Measurements from ENCODE around the gene CCND2.

DNA sequence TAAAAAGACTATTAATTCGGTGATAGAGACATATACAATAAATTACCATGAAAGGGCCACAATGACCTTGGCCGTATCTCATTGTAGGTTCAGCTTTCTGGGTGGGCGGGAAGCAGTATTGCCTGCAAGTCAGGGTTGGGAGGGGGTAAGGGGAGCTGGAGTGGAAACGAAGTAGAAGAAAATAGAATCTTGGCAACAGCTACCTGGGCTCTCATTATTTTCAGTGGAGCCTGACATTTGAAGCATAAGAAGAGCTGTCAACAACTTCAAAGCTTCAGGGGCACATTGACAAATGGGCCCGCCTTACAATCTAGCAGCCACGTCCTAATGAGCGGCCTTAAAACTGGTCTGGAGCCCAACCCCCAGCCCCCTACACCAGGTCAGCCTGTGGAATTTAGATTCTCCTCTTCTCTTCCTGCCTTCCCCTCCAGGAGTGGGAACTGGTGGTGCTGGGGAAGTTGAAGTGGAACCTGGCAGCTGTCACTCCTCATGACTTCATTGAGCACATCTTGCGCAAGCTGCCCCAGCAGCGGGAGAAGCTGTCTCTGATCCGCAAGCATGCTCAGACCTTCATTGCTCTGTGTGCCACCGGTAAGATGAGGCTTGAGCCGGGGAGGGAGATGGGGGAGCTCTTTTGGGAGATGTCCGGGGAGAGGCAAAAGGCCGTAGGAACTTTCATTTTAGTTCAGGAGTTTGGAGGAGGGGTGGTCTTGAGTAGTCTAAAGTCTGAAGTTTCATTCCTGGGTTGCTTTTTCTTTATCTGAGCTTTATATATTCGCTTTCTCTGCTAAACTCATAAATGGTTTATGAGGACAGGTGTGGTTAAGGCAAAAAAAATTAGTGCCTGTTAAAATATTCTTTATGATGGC is 5.0 kb downstream of the CCND2 start:
- 0 out of 2 replicates have a peak, but pooled peaks have one; percentile 1 for TF ChIP-seq POLR2AphosphoS5 (IDR thresholded peaks at IDR 0.05; ENCODE audit: borderline replicate concordance, low read depth, low read length)
- no peak for TF ChIP-seq EZH2 (IDR thresholded peaks at IDR 0.05)
